Adrenal gland (tissue), 12 donors: ENCODE measurements around the gene DNMBP. TPM values are rescaled to one million over a fixed set of nuclear protein-coding genes. Genes with fewer than 3 reads are reported as not detected.
A peak's percentile ranks its signal among the peaks of the same experiment; 100 is the strongest.

Experiments
- DNase-seq, 7 donors: peaks; one replicate each; pipeline ENCODE4 v3.0.0-alpha.2; 2019 to 2020
- H3K27ac ChIP-seq, 5 donors: fragments of 200-600 bp; sonication (generic) in 4 of 5; 1 replicate in 3 of 5; 2 replicates in 2 of 5; pipeline versions ENCODE4 v1.5.1 to v1.8.0; 2016 to 2020; ENCODE audit warnings: mild to moderate bottlenecking in 1 of 5
- H3K27me3 ChIP-seq: fragments of 200-600 bp; 2 replicates; pipeline ENCODE4 v1.8.0; 2021
- H3K36me3 ChIP-seq, 2 donors: fragments of 200-600 bp; replicated peaks in 1 of 2; 1 replicate in 1 of 2; 2 replicates in 1 of 2; pipeline versions ENCODE4 v1.5.1 to v1.8.0; 2018 to 2022
- H3K4me1 ChIP-seq, 2 donors: fragments of 200-600 bp; replicated peaks in 1 of 2; 1 replicate in 1 of 2; 2 replicates in 1 of 2; pipeline versions ENCODE4 v1.5.1 to v1.8.0; 2018 to 2021
- H3K4me3 ChIP-seq, 4 donors: fragments of 200-600 bp; sonication (generic) in 3 of 4; one replicate each; pipeline ENCODE4 v1.5.1; 2016 to 2018
- H3K9me3 ChIP-seq, 3 donors: fragments of 200-600 bp; sonication (generic) in 1 of 3; replicated peaks in 1 of 3; 1 replicate in 2 of 3; 2 replicates in 1 of 3; pipeline versions ENCODE4 v1.5.1 to v1.8.0; 2016 to 2021
- POLR2A ChIP-seq, 2 donors: fragments of 450-650 bp; IDR thresholded peaks; one replicate each; pipeline ENCODE4 v1.6.1; 2017; ENCODE audit warnings: antibody characterized with exemption in 2 of 2, mild to moderate bottlenecking in 2 of 2, moderate library complexity in 1 of 2
- WGBS, 4 donors: extraction: QIAGEN DNeasy Blood & Tissue Kit in 2 of 4; methylation state at CpG; one replicate each; pipeline versions ENCODE4 v1.1.5 to v1.1.7; 2013 to 2017; 5-methylcytosine and 5-hydroxymethylcytosine counted together
- intact Hi-C, 2 donors: fragments of 100-400 bp; cut with DNase I; formaldehyde crosslinking; loops; one replicate each; pipeline versions ENCODE4 v1.14.1 to v1.15.0; 2022 to 2023
- polyA plus RNA-seq, 3 donors: library from polyadenylated mRNA; stranded (reverse); fragments of 200-250 nt in 2 of 3; fragments of 350-450 nt in 1 of 3; fragmentation: Illumina TruSeq in 1 of 3; extraction: RNeasy Lipid Tissue Mini Kit (QIAGEN cat#74804) in 1 of 3; gene quantifications; one replicate each; pipeline ENCODE4 v1.2.3, GENCODE V29; 2013 to 2014
- total RNA-seq, 9 donors: library from RNA; depleted of rRNA in 4 of 9; stranded (reverse); fragments of >200 nt in 4 of 9; fragments of 120-200 nt in 1 of 9; fragmentation: NEBNext Ultra II Directional in 1 of 9; extraction: Animal tissue kit (Norgen Biotek cat#: 25700) in 1 of 9; gene quantifications; one replicate each; pipeline versions ENCODE4 v1.1.0 to v1.2.4, GENCODE V29; 2013 to 2023
- TF ChIP-seq, protein P1 (sequence below), 6 experiments: fragments of 450-650 bp in 4 of 6; fragments of 200-600 bp in 2 of 6; sonication (generic) in 1 of 6; IDR thresholded peaks; 1 replicate in 5 of 6; 2 replicates in 1 of 6; pipeline versions ENCODE4 v1.5.1 to v1.8.0; 2016 to 2021; ENCODE audit warnings: antibody characterized with exemption in 6 of 6, mild to moderate bottlenecking in 2 of 6, moderate library complexity in 1 of 6
- donor health status: healthy with polysubstance abuse.
- donor health status: Bipolar disorder and iron deficiency.
- donor health status: DM: yes; HTN: yes; CAD: no.
- donor health status: DM: no; HTN: no; CAD: no.
- donor health status: DM: no; HTN: no; CAD: no.
- donor health status: DM: yes; HTN: yes; CAD: no.

Gene DNMBP
- total and polyA plus RNA-seq, 12 donors = 5.7 to 17.9 (median 12.0) TPM

DNA sequence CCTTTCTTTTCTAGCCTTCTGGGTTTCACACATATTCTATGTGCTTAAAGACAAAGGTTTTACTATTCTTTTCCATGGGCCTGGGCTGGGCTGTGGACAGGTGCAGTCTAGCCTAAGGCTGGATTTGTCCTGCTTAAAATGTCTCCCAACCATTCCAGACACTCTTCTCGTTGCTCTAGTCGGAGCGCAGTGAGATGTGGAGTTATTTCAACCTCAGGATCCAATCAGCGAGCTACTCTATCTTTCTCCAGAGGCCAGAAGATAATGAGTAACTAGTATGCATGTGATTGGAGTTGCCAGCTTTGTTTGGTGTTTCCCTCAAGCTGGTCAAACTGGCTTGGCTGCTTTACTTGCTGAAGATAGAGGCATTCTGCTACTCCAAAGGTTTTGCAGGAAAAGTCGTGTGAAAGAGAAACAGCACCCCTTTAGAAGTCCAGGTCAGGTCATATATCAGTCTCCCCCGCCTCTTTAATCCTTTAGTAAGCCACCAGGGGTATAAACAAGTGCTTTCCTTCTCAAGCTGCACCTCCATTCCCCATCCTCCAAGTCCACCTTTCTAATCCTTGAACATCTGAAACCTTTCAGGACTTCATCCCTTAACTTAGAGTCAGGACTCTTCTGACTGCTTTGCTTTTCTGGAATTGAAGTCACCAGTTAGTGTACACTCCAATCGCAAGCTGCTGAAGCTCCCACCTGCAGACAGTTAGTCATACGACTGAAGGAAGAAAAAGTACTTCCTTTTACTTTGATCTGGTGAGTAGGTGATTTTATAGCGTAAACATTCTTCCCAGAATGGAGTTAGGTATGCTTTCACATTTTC is 78.8 kb downstream of the DNMBP start:
- Histone ChIP-seq H3K9me3 (no peaks in the 10 kb centered on the region), H3K27me3 (no peaks in the 10 kb centered on the region), H3K4me3 (no peak overlapping the region), H3K4me1 (peaks cover 5 to 22% of the 10 kb centered on the region in 2 donors), H3K36me3 (no peaks in the 10 kb centered on the region), H3K27ac (no peak overlapping the region)
- no peak for DNase-seq
- no peak for TF ChIP-seq POLR2A (IDR thresholded peaks at IDR 0.05)
- TF ChIP-seq, protein P1, sequence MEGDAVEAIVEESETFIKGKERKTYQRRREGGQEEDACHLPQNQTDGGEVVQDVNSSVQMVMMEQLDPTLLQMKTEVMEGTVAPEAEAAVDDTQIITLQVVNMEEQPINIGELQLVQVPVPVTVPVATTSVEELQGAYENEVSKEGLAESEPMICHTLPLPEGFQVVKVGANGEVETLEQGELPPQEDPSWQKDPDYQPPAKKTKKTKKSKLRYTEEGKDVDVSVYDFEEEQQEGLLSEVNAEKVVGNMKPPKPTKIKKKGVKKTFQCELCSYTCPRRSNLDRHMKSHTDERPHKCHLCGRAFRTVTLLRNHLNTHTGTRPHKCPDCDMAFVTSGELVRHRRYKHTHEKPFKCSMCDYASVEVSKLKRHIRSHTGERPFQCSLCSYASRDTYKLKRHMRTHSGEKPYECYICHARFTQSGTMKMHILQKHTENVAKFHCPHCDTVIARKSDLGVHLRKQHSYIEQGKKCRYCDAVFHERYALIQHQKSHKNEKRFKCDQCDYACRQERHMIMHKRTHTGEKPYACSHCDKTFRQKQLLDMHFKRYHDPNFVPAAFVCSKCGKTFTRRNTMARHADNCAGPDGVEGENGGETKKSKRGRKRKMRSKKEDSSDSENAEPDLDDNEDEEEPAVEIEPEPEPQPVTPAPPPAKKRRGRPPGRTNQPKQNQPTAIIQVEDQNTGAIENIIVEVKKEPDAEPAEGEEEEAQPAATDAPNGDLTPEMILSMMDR (IDR thresholded peaks at IDR 0.05) = no peak
- 87 to 89% (median 88%) methylated on average over 9 of the region's 9 CpGs for WGBS, 4 donors
- intact Hi-C loops = no loop called here

DNA sequence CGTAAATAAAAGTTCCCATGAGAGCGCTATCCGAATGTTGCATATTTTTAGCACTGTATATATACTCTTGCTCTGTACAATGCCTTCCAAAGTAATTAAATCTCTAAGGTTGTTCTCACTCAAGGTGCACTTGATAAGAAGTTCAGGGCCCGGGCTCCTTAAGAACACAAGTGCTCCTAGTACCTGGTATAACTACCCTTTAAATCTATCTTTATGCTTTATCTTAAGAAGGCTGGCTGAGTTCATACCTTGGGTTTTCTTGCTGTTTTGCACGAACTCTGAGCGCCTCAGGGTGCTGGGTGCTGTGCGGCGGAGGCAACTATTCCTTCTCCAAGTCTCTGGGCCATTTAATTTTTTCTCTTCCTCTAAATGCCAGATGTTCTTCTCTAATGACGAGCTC is 80.4 kb downstream of the DNMBP start:
- intact Hi-C loops = no loop called here
- TF ChIP-seq POLR2A (IDR thresholded peaks at IDR 0.05) = no peak
- TF ChIP-seq, protein P1 (IDR thresholded peaks at IDR 0.05) = no peak
- Histone ChIP-seq H3K4me1 (peaks cover 5 to 29% of the 10 kb centered on the region in 2 donors), H3K9me3 (no peaks in the 10 kb centered on the region), H3K27me3 (no peaks in the 10 kb centered on the region), H3K4me3 (no peak overlapping the region), H3K27ac (no peak overlapping the region), H3K36me3 (no peaks in the 10 kb centered on the region)
- DNase-seq = no peak
- WGBS, 4 donors = 91 to 98% (median 92%) methylated on average over 9 of the region's 9 CpGs

DNA sequence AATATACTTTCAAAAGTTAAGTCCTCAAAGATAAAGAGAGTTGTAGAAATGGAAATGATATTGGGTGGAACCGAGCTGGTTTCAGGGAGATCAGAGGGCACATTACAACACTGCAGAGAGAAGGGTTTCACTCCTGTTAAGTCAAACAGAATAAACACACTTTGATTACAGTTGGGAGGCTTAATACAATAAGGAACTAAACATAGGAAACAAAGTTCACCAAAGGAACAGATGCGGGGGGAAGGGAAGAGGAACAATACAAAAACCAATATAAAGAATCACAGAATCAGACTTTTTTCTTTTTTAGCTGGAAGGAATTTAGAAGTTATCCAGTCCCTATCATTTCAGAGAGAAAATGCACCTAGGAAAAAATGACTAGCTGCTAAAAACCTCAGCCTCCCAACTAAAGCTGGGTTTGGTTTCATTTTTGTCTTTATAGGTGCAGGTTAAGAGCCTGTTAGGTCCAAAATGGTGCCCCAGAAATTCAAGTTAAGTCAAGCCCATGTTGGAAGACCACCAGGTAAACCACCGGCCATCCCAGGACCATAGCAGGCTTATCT is 81.9 kb downstream of the DNMBP start:
- Histone ChIP-seq H3K27me3 (no peaks in the 10 kb centered on the region), H3K36me3 (no peaks in the 10 kb centered on the region), H3K4me1 (peaks cover 5 to 29% of the 10 kb centered on the region in 2 donors), H3K9me3 (no peaks in the 10 kb centered on the region), H3K4me3 (no peak overlapping the region), H3K27ac (peak overlapping the region in 2 of 5 donors; percentile 26 to 32)
- intact Hi-C loops = no loop called here
- no peak for DNase-seq
- TF ChIP-seq POLR2A (IDR thresholded peaks at IDR 0.05) = no peak
- TF ChIP-seq, protein P1 (IDR thresholded peaks at IDR 0.05) = no peak
- 67 to 77% (median 72%) methylated on average over 3 of the region's 3 CpGs for WGBS, 4 donors

DNA sequence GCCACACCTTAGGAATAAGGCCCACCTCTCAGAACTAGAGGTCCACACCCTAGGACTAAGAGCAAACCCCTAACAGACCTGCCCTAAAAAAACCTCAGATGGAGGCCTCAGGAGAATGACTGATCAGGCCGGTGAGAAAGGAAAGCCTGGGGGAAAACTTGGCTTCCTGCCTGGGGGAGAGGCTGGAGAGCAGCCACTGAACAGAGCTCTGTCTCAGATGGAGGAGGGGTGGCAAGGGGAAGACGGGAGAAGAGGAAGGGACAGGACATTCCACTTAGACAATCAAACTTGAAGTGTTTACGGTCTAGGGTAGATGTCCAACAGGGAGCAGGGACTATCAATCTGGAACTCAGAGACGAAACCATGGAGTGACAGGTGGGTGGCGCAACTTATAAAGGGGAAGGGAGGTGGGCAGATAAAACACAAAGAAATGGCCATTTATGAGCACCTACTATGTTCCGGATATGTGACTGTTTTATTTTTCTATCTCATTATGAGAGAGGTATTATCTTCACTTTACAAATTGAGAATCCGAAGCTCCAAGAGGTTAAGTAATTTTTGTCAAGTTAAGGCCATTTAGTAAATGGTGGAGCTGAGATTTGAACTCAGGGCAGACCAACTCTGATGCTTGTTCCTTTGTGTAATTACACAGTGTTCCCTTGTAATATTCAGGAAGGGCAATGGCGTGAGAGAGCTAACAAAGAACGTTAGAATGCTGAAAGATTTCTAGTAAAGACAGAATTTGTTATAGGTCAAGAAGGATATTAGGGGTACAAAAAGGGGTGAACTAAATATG is 82.6 kb downstream of the DNMBP start:
- peak overlapping the region in 2 of 5 donors; percentile 26 to 32 for H3K27ac ChIP-seq
- 60 to 70% (median 62%) methylated on average over 9 of the region's 9 CpGs for WGBS, 4 donors

More for the DNA sequence above, 82.6 kb downstream of the DNMBP start:
- Histone ChIP-seq H3K27me3 (no peaks in the 10 kb centered on the region), H3K4me1 (peaks cover 5 to 27% of the 10 kb centered on the region in 2 donors), H3K9me3 (no peaks in the 10 kb centered on the region), H3K4me3 (no peak overlapping the region), H3K36me3 (no peaks in the 10 kb centered on the region)
- intact Hi-C loops = no loop called here
- DNase-seq = peak; percentile 29 to 61 (median 48)
- TF ChIP-seq, protein P1 (IDR thresholded peaks at IDR 0.05) = no peak
- TF ChIP-seq POLR2A (IDR thresholded peaks at IDR 0.05) = no peak
